ENCODE measurements around the gene SSX2IP.

SSX2IP gene

DNA sequence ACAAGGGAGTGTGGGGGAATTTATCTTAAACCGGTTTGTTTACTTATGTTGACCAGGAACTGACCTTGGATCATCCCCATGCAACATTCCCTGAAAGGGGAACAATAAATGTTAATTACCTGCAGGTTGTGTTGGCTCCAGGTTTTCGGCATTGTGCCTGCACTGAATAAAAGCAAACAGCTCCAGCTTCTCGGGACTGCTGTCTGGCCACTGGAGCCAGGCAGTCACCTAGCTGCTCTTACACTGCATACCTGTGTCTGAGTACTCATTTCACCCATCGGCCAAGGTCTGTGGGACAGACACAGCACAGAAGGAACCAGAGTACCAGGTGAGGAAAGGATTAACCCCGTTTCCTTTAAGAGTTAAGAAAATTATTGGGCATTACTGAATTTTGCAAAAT is 83.3 kb downstream of the SSX2IP start:
- H3F3A ChIP-seq (ENCODE audit: control insufficient read depth, insufficient read depth) = no peaks in the 10 kb centered on the region
- peaks cover 32% of the 10 kb centered on the region; the same call in 1 of the 2 replicates for H3K9me3 ChIP-seq (ENCODE audit: control insufficient read depth, insufficient read depth, low read length)
- no peak overlapping the region for H3K4me2 ChIP-seq (ENCODE audit: low read length)
- no peaks in the 10 kb centered on the region for H3K4me1 ChIP-seq (ENCODE audit: control insufficient read depth, low read length)
- H4K20me1 ChIP-seq (ENCODE audit: control insufficient read depth, insufficient read depth, low read depth, low read length) = no peaks in the 10 kb centered on the region
- no peak overlapping the region for H3K4me3 ChIP-seq (ENCODE audit: low read length)
- no peak overlapping the region for H3K27ac ChIP-seq (ENCODE audit: low read depth, low read length)
- no peaks in the 10 kb centered on the region for H3K27me3 ChIP-seq (ENCODE audit: control insufficient read depth, low read length)
- no peaks in the 10 kb centered on the region for H3K36me3 ChIP-seq (ENCODE audit: control insufficient read depth, low read length)
- H3K79me2 ChIP-seq (ENCODE audit: control insufficient read depth, low read length) = no peaks in the 10 kb centered on the region
- H3K9me2 ChIP-seq (replicated peaks; ENCODE audit: control insufficient read depth, low read length) = no peaks in the 10 kb centered on the region
- TF ChIP-seq EZH2phosphoT487 (IDR thresholded peaks at IDR 0.05; ENCODE audit: borderline replicate concordance, low read length) (no peak), CTCF (IDR thresholded peaks at IDR 0.05; ENCODE audit: low read depth, low read length, poor library complexity, severe bottlenecking) (no peak)

GRCh38 chr1:84605157-84605556 is 85.1 kb downstream of the SSX2IP start:
- Histone ChIP-seq H3K27ac (ENCODE audit: low read depth, low read length) (no peak overlapping the region), H3K79me2 (ENCODE audit: control insufficient read depth, low read length) (no peaks in the 10 kb centered on the region), H3K27me3 (ENCODE audit: control insufficient read depth, low read length) (no peaks in the 10 kb centered on the region), H4K20me1 (ENCODE audit: control insufficient read depth, insufficient read depth, low read depth, low read length) (no peaks in the 10 kb centered on the region), H3F3A (ENCODE audit: control insufficient read depth, insufficient read depth) (no peaks in the 10 kb centered on the region), H3K9me3 (ENCODE audit: control insufficient read depth, insufficient read depth, low read length) (peaks cover 32% of the 10 kb centered on the region; the same call in 1 of the 2 replicates), H3K9me2 (replicated peaks; ENCODE audit: control insufficient read depth, low read length) (no peaks in the 10 kb centered on the region), H3K36me3 (ENCODE audit: control insufficient read depth, low read length) (no peaks in the 10 kb centered on the region), H3K4me3 (ENCODE audit: low read length) (no peak overlapping the region), H3K4me1 (ENCODE audit: control insufficient read depth, low read length) (no peaks in the 10 kb centered on the region), H3K4me2 (ENCODE audit: low read length) (no peak overlapping the region)
- TF ChIP-seq EZH2phosphoT487 (IDR thresholded peaks at IDR 0.05; ENCODE audit: borderline replicate concordance, low read length) (no peak), CTCF (IDR thresholded peaks at IDR 0.05; ENCODE audit: low read depth, low read length, poor library complexity, severe bottlenecking) (no peak)

GRCh38 chr1:84603941-84604830 is 86.1 kb downstream of the SSX2IP start:
- H3K4me2 ChIP-seq (ENCODE audit: low read length) = no peak overlapping the region
- no peaks in the 10 kb centered on the region for H4K20me1 ChIP-seq (ENCODE audit: control insufficient read depth, insufficient read depth, low read depth, low read length)
- H3K9me2 ChIP-seq (replicated peaks; ENCODE audit: control insufficient read depth, low read length) = no peaks in the 10 kb centered on the region
- H3K79me2 ChIP-seq (ENCODE audit: control insufficient read depth, low read length) = no peaks in the 10 kb centered on the region
- H3K4me3 ChIP-seq (ENCODE audit: low read length) = no peak overlapping the region
- no peaks in the 10 kb centered on the region for H3F3A ChIP-seq (ENCODE audit: control insufficient read depth, insufficient read depth)
- no peaks in the 10 kb centered on the region for H3K36me3 ChIP-seq (ENCODE audit: control insufficient read depth, low read length)
- no peak overlapping the region for H3K27ac ChIP-seq (ENCODE audit: low read depth, low read length)
- no peak for TF ChIP-seq EZH2phosphoT487 (IDR thresholded peaks at IDR 0.05; ENCODE audit: borderline replicate concordance, low read length)
- TF ChIP-seq CTCF (IDR thresholded peaks at IDR 0.05; ENCODE audit: low read depth, low read length, poor library complexity, severe bottlenecking) = no peak
- H3K27me3 ChIP-seq (ENCODE audit: control insufficient read depth, low read length) = no peaks in the 10 kb centered on the region
- no peaks in the 10 kb centered on the region for H3K4me1 ChIP-seq (ENCODE audit: control insufficient read depth, low read length)
- H3K9me3 ChIP-seq (ENCODE audit: control insufficient read depth, insufficient read depth, low read length) = peaks cover 32% of the 10 kb centered on the region; the same call in 1 of the 2 replicates

Measured in DOHH2 (cell line).